ENCODE data around the gene RBBP5. TPM values are rescaled to one million over a fixed set of nuclear protein-coding genes. Genes with fewer than 3 reads are reported as not detected.

RBBP5 gene
- total RNA-seq, 1 donor from 2014 or later, result 10.0 TPM

GRCh38 chr1:205064741-205065316 lies 56.9 kb downstream of the RBBP5 start:
- intact Hi-C loops (cut with DNase I), result loop anchor here (5.0 kb wide), 2 partner anchors 187 to 258 kb away; no protein-coding TSS in a partner anchor
- DNase-seq (ENCODE audit: missing footprints), result no peak
- no peak for ATAC-seq

GRCh38 chr1:205064301-205064700 lies 57.5 kb downstream of the RBBP5 start:
- no peak for ATAC-seq
- intact Hi-C loops (cut with DNase I), result loop anchor here (5.0 kb wide), 1 partner anchor 257 kb away; no protein-coding TSS in a partner anchor

GRCh38 chr1:205062895-205063294 lies 58.9 kb downstream of the RBBP5 start:
- DNase-seq (ENCODE audit: missing footprints) (no peak), ATAC-seq (no peak)
- intact Hi-C loops (cut with DNase I), result loop anchor here (5.0 kb wide), 1 partner anchor 256 kb away; no protein-coding TSS in a partner anchor

More at GRCh38 chr1:205064301-205064700, 57.5 kb downstream of the RBBP5 start:
- DNase-seq (ENCODE audit: missing footprints), result no peak

GRCh38 chr1:205062319-205062718 lies 59.5 kb downstream of the RBBP5 start:
- intact Hi-C loops (cut with DNase I), result loop anchor here (5.0 kb wide), 1 partner anchor 255 kb away; no protein-coding TSS in a partner anchor
- DNase-seq (ENCODE audit: missing footprints), result no peak
- no peak for ATAC-seq

GRCh38 chr1:205061665-205062069 lies 60.1 kb downstream of the RBBP5 start:
- intact Hi-C loops (cut with DNase I), result loop anchor here (1.0 to 5.0 kb wide), 2 partner anchors 72 to 254 kb away; no protein-coding TSS in a partner anchor
- no peak for DNase-seq (ENCODE audit: missing footprints)
- ATAC-seq, result peak; percentile 49

GRCh38 chr1:205061227-205061626 lies 60.6 kb downstream of the RBBP5 start:
- ATAC-seq, result peak; percentile 6
- intact Hi-C loops (cut with DNase I), result loop anchor here (1.0 to 5.0 kb wide), 2 partner anchors 72 to 254 kb away; no protein-coding TSS in a partner anchor
- no peak for DNase-seq (ENCODE audit: missing footprints)

GRCh38 chr1:205060746-205061145 lies 61.0 kb downstream of the RBBP5 start:
- DNase-seq (ENCODE audit: missing footprints) (no peak), ATAC-seq (no peak)
- intact Hi-C loops (cut with DNase I), result loop anchor here (1.0 to 5.0 kb wide), 2 partner anchors 71 to 253 kb away; no protein-coding TSS in a partner anchor

GRCh38 chr1:205059660-205060059 lies 62.1 kb downstream of the RBBP5 start:
- intact Hi-C loops (cut with DNase I), result loop anchor here (5.0 kb wide), 1 partner anchor 252 kb away; no protein-coding TSS in a partner anchor
- no peak for ATAC-seq

GRCh38 chr1:205058853-205059252 lies 62.9 kb downstream of the RBBP5 start:
- intact Hi-C loops (cut with DNase I), result no loop called here
- DNase-seq (ENCODE audit: missing footprints) (no peak), ATAC-seq (no peak)

More at GRCh38 chr1:205059660-205060059, 62.1 kb downstream of the RBBP5 start:
- no peak for DNase-seq (ENCODE audit: missing footprints)

- intact Hi-C loops (cut with DNase I), result no loop called here
- no peak for ATAC-seq
- no peak for DNase-seq (ENCODE audit: missing footprints)
Measured at GRCh38 chr1:205057808-205058575, 63.8 kb downstream of the RBBP5 start.

GRCh38 chr1:205056956-205057568 lies 64.7 kb downstream of the RBBP5 start:
- DNase-seq (ENCODE audit: missing footprints) (no peak), ATAC-seq (no peak)
- intact Hi-C loops (cut with DNase I), result no loop called here

GRCh38 chr1:205056188-205056611 lies 65.6 kb downstream of the RBBP5 start:
- DNase-seq (ENCODE audit: missing footprints) (no peak), ATAC-seq (no peak)
- intact Hi-C loops (cut with DNase I), result no loop called here

GRCh38 chr1:205054013-205054412 lies 67.8 kb downstream of the RBBP5 start:
- intact Hi-C loops (cut with DNase I), result no loop called here
- DNase-seq (ENCODE audit: missing footprints), result no peak
- no peak for ATAC-seq

GRCh38 chr1:205053296-205053695 lies 68.5 kb downstream of the RBBP5 start:
- intact Hi-C loops (cut with DNase I), result no loop called here
- no peak for ATAC-seq
- DNase-seq (ENCODE audit: missing footprints), result no peak

- ATAC-seq, result no peak
- DNase-seq (ENCODE audit: missing footprints), result no peak
- intact Hi-C loops (cut with DNase I), result no loop called here
Measured at GRCh38 chr1:205052690-205053089, 69.1 kb downstream of the RBBP5 start.

GRCh38 chr1:205049479-205049878 lies 72.3 kb downstream of the RBBP5 start:
- intact Hi-C loops (cut with DNase I), result no loop called here
- ATAC-seq (peak; percentile 64), DNase-seq (ENCODE audit: missing footprints) (no peak)

- intact Hi-C loops (cut with DNase I), result no loop called here
- DNase-seq (ENCODE audit: missing footprints) (no peak), ATAC-seq (no peak)
Measured at GRCh38 chr1:205048382-205048781, 73.4 kb downstream of the RBBP5 start.

GRCh38 chr1:205047764-205048231 lies 74.0 kb downstream of the RBBP5 start:
- ATAC-seq, result no peak
- no peak for DNase-seq (ENCODE audit: missing footprints)
- intact Hi-C loops (cut with DNase I), result no loop called here

- intact Hi-C loops (cut with DNase I), result no loop called here
- ATAC-seq (no peak), DNase-seq (ENCODE audit: missing footprints) (no peak)
Measured at GRCh38 chr1:205046870-205047269, 74.9 kb downstream of the RBBP5 start.

Measured in Right ventricle myocardium inferior (tissue), 1 donor.